ACC112 (cell line): ENCODE measurements around the gene STXBP2.

ENCODE experiments used
- H2AFZ ChIP-seq: fragments of 200-600 bp; sonication (generic); one replicate; pipeline ENCODE4 v1.6.0; 2017; ENCODE audit warnings: antibody characterized with exemption, low read length; ENCODE audit not compliant: unreplicated experiment
- H3K27ac ChIP-seq: fragments of 200-600 bp; sonication (generic); 2 replicates; pipeline ENCODE4 v1.5.1; 2014; ENCODE audit warnings: low read depth, mild to moderate bottlenecking, antibody characterized with exemption, low read length, moderate library complexity
- H3K27me3 ChIP-seq: fragments of 200-600 bp; sonication (generic); 2 replicates; pipeline ENCODE4 v1.6.1; 2014; ENCODE audit warnings: mild to moderate bottlenecking, antibody characterized with exemption, low read length, moderate library complexity, mixed read lengths; ENCODE audit not compliant: insufficient read depth
- H3K36me3 ChIP-seq: fragments of 200-600 bp; sonication (generic); 2 replicates; pipeline ENCODE4 v1.6.1; 2016; ENCODE audit warnings: mild to moderate bottlenecking, antibody characterized with exemption, low read length, moderate library complexity, mixed read lengths; ENCODE audit not compliant: insufficient read depth
- H3K4me1 ChIP-seq: fragments of 200-600 bp; sonication (generic); one replicate; pipeline ENCODE4 v1.6.1; 2016; ENCODE audit warnings: low read length, mixed read lengths; ENCODE audit not compliant: insufficient read depth, unreplicated experiment, control insufficient read depth
- H3K4me3 ChIP-seq: fragments of 200-600 bp; sonication (generic); 2 replicates; pipeline ENCODE4 v1.5.1; 2014; ENCODE audit warnings: mild to moderate bottlenecking, low read depth, low read length
- H3K79me2 ChIP-seq: fragments of 200-600 bp; sonication (generic); one replicate; pipeline ENCODE4 v1.6.0; 2016; ENCODE audit warnings: low read length; ENCODE audit not compliant: control insufficient read depth, unreplicated experiment, insufficient read depth

Gene STXBP2

DNA sequence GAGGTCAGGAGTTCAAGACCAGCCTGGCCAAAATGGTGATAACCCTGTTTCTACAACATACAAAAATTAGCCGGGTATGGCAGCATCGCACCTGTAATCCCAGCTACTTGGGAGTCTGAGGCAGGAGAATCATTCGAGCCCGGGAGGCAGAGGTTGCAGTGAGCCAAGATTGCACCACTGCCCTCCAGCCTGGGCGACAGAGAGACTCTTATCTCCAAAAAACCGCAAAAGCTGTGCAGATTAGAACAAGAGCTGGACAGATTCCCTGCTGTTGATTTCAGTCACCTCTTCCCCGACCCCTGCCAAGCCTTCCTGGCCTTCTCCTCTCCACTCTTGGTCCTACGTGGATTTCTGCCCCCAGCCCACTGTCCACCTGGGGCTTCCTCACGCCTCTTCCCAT is 33.0 kb upstream of the STXBP2 start:
- Histone ChIP-seq H3K4me3 (no peak overlapping the region), H3K36me3 (no peaks in the 10 kb centered on the region), H2AFZ (no peak overlapping the region), H3K27ac (no peak overlapping the region), H3K79me2 (no peaks in the 10 kb centered on the region), H3K4me1 (no peaks in the 10 kb centered on the region), H3K27me3 (no peaks in the 10 kb centered on the region)

DNA sequence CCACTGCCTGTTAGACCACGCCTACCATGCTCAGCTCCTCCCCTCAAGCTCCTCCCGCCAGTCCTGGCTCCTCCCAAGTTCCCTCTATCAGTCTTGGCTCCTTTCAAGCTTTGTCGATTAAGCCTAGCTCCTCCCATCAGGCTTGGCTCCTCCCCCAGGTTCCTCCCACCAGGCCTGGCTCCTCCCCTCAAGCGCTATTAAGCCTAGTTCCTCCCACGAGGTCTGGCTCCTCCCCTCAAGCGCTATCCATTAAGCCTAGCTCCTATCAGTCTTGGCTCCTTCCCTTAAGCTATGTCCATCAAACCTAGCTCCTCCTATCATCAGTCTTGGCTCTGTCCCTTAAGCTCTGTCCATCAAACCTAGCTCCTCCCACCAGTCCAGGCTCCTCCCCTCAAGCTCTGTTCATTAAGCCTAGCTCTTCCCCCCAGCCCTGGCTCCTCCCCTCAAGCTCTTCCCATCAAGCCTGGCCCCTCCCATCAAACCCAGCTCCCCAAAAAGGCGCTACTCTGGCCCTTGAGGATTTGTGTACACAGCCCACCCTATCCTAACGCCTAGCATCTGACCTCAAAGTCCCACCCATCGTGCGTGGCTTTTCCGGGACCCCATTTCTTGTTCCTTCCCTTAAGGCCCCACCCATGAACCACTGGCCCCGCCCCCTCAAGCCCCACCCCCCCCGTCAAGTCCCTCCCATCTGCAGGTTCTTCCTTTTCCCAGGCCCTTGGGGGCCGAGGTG is 31.3 kb upstream of the STXBP2 start:
- H2AFZ ChIP-seq: no peak overlapping the region
- H3K4me1 ChIP-seq: no peaks in the 10 kb centered on the region

DNA sequence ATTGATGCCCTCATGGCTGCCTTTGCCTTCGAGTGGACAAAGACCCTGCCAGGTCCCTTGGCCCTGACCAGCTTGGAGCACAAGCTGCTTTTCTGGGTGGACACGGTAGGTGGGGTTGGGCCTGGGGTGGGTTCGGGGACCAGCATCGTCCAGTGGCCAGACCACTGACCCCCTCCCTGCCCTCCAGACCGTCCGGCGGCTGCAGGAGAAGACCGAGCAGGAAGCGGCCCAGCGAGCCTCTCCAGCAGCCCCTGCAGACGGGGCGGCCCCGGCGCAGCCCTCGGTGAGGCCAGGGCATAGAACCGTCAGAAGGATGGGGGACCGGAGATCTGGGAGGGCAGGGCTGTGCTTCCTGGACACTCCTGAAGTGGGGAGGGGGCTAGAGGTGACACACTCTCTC is 30.6 kb upstream of the STXBP2 start:
- no peaks in the 10 kb centered on the region for H3K79me2 ChIP-seq
- H3K27ac ChIP-seq: no peak overlapping the region
- H3K36me3 ChIP-seq: no peaks in the 10 kb centered on the region
- H3K4me1 ChIP-seq: no peaks in the 10 kb centered on the region
- H2AFZ ChIP-seq: no peak overlapping the region
- H3K27me3 ChIP-seq: no peaks in the 10 kb centered on the region
- no peak overlapping the region for H3K4me3 ChIP-seq

More for the DNA sequence above, 31.3 kb upstream of the STXBP2 start:
- Histone ChIP-seq H3K27me3 (no peaks in the 10 kb centered on the region), H3K27ac (no peak overlapping the region), H3K36me3 (no peaks in the 10 kb centered on the region), H3K79me2 (no peaks in the 10 kb centered on the region), H3K4me3 (no peak overlapping the region)

DNA sequence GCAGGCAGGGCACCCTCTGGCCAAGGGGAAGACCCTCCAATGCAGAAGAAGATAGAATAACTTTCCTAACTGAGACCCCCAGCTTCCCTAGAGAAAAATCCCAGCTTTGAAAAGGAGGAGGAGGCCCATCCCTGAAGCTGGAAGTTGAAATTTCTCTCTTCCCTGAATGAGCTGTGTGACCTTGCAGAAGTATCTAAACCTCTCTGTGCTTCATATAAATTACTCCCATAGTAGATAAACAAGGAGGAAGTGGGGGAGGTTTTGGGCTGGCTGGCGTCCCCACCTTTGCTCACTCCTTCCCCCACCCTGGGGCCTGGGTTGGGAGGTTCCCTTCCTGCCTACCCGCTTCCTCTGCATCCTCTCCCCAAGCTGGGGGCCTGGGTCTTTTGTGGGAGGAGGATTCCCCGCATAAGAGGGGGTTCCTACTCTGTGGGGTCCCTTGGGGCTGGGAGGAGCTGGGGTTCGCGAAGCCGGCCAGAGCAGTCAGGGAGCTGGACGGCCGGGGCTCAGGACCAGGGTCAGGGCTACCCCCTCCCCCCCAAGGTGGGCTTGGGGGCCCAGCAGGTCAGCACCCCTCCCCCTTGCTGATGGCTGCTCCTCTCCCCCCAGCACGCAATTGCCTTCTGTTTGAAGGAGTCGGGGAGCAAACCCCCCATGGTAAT is 29.6 kb upstream of the STXBP2 start:
- Histone ChIP-seq H2AFZ (no peak overlapping the region), H3K27me3 (no peaks in the 10 kb centered on the region), H3K79me2 (no peaks in the 10 kb centered on the region), H3K4me3 (no peak overlapping the region), H3K27ac (no peak overlapping the region), H3K36me3 (no peaks in the 10 kb centered on the region), H3K4me1 (no peaks in the 10 kb centered on the region)

DNA sequence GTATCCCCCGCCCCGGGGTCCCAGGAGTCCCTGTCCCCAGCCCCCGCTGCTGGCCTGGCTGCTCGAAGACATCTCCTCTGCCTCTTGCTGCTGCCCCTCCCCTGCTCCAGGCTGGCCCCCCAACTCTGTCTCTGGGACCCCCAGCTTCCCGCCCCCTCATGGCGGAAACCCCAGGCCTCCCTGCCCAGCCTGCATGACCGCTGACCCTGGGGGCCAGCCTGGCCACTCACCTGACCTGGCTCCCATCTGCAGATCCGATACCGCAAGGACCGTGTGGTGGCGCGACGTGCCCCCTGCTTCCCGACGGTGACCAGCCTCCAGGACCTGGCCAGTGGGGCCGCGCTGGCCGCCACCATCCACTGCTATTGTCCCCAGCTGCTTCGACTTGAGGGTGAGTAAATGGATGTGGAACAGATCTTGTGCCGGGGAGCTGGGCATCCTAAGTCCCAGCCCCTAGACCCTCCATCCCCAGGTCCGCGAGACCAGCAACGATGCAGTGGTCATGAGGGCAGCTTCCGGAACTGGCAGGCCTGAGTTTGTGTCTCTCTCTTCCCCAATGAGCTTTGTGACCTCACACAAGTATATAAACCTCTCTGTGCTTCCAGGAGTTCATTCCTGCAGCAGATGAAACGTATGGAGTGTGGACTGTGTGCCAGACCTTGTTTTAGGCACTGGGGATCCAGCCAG is 28.9 kb upstream of the STXBP2 start:
- Histone ChIP-seq H3K36me3 (no peaks in the 10 kb centered on the region), H2AFZ (no peak overlapping the region), H3K4me3 (no peak overlapping the region), H3K27ac (no peak overlapping the region), H3K4me1 (no peaks in the 10 kb centered on the region), H3K79me2 (no peaks in the 10 kb centered on the region), H3K27me3 (no peaks in the 10 kb centered on the region)

DNA sequence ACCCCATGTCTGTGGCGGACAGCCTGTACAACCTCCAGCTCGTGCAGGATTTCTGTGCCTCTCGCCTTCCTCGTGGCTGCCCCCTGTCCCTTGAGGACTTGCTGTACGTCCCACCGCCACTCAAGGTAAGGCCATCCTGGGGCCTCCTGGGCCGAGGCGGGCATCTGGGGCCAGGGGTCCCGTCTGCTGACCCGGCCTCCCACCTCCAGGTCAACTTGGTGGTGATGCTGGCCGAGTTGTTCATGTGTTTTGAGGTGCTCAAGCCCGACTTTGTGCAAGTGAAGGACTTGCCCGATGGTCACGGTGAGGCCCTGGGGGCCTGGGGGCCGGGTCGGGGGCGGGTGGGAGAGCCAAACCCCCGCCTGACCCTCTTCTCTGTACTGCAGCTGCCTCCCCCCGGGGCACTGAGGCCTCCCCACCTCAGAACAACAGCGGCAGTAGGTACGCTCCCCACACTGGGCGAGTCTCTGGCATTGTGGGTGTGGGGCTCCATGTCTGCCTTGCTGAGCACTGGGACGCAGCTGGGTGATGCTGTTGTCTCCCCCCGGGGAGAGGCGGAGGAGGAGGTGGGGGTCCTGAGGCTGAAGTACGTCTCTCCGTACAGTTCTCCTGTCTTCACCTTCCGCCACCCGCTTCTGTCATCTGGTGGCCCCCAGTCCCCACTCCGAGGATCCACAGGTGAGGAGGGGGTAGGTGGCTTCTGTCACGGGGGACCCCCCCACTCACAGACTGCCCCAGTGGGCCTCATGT is 26.2 kb upstream of the STXBP2 start:
- no peak overlapping the region for H3K4me3 ChIP-seq
- H3K27ac ChIP-seq: no peak overlapping the region
- no peaks in the 10 kb centered on the region for H3K4me1 ChIP-seq
- H3K79me2 ChIP-seq: no peaks in the 10 kb centered on the region
- no peaks in the 10 kb centered on the region for H3K27me3 ChIP-seq
- H3K36me3 ChIP-seq: no peaks in the 10 kb centered on the region
- H2AFZ ChIP-seq: no peak overlapping the region

DNA sequence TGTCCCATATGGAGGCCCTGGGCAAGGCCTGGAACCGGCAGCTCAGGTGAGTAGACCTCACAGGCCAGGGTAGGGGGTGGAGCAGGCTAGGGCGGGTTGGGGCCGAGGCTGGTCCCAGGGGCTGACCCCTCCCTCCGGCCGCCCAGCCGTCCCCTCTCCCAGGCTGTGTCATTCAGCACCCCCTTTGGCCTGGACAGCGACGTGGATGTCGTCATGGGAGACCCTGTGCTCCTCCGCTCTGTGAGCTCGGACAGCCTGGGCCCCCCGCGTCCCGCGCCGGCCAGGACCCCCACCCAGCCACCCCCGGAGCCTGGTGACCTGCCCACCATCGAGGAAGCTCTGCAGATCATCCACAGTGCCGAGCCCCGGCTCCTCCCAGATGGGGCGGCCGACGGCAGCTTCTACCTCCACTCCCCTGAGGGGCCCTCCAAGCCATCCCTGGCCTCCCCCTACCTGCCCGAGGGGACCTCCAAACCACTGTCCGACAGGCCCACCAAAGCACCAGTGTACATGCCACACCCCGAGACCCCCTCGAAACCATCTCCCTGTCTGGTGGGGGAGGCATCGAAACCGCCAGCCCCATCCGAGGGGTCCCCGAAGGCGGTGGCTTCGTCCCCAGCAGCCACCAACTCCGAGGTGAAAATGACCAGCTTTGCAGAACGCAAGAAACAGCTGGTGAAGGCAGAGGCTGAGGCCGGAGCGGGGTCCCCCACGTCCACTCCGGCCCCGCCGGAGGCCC is 25.2 kb upstream of the STXBP2 start:
- no peak overlapping the region for H3K27ac ChIP-seq
- no peak overlapping the region for H3K4me3 ChIP-seq
- no peaks in the 10 kb centered on the region for H3K27me3 ChIP-seq
- H3K36me3 ChIP-seq: no peaks in the 10 kb centered on the region
- no peak overlapping the region for H2AFZ ChIP-seq
- no peaks in the 10 kb centered on the region for H3K4me1 ChIP-seq
- H3K79me2 ChIP-seq: no peaks in the 10 kb centered on the region

DNA sequence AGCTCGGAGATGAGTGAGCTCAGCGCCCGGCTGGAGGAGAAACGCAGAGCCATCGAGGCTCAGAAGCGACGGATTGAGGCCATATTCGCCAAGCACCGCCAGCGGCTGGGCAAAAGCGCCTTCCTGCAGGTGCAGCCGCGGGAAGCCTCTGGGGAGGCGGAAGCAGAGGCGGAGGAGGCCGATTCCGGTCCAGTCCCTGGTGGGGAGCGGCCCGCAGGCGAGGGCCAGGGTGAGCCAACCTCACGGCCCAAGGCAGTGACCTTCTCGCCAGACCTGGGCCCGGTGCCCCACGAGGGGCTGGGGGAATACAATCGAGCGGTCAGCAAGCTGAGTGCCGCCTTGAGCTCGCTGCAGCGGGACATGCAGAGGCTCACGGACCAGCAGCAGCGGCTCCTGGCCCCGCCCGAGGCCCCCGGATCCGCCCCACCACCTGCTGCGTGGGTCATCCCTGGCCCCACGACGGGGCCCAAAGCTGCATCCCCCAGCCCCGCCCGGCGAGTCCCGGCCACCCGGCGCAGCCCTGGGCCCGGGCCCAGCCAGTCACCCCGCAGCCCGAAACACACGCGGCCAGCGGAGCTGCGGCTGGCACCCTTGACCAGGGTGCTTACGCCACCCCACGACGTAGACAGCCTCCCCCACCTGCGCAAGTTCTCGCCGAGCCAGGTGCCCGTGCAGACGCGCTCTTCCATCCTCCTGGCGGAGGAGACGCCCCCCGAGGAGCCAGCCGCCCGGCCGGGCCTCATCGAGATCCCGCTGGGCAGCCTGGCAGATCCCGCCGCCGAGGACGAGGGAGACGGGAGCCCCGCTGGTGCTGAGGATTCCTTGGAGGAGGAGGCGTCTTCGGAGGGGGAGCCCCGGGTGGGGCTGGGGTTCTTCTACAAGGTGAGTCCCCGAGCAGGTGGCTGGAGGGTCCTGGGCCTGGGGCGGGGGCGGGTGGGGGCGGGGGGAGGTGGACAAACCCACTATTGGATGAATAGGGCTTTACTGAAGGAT is 24.3 kb upstream of the STXBP2 start:
- H3K27me3 ChIP-seq: no peaks in the 10 kb centered on the region
- H3K36me3 ChIP-seq: no peaks in the 10 kb centered on the region
- no peak overlapping the region for H3K27ac ChIP-seq
- H2AFZ ChIP-seq: no peak overlapping the region
- H3K4me1 ChIP-seq: no peaks in the 10 kb centered on the region
- no peaks in the 10 kb centered on the region for H3K79me2 ChIP-seq
- no peak overlapping the region for H3K4me3 ChIP-seq

DNA sequence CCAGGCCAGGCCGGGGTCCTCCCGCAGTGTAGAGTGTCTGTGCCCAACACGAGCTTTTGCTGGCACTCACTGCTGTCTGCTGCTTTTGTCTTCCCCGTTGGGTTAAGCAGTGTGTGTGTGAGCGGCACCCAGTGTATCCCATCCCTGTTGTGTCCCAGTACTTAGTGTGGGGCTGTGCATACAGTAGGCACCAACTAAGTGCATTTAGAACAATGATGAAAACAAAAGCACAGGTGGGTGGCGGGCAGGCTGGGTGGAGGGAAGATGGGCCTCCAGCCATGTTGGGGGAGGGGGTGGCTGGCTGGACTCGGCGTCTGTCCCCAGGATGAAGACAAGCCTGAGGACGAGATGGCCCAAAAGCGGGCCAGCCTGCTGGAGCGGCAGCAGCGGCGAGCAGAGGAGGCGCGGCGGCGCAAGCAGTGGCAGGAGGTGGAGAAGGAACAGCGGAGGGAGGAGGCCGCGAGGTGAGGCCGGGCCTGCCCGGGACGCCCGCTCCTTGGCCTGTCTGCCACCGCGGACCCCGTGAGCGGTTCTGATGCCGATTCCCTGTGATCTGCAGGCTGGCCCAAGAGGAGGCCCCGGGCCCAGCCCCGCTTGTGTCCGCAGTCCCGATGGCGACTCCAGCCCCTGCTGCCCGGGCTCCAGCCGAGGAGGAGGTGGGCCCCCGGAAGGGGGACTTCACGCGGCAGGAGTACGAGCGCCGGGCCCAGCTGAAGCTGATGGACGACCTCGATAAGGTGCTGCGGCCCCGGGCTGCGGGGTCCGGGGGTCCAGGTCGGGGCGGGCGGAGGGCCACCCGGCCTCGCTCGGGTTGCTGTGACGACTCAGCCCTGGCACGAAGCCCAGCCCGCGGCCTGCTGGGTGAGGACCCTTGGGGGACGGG is 21.8 kb upstream of the STXBP2 start:
- no peaks in the 10 kb centered on the region for H3K4me1 ChIP-seq
- H3K27me3 ChIP-seq: no peaks in the 10 kb centered on the region
- H2AFZ ChIP-seq: no peak overlapping the region
- no peak overlapping the region for H3K27ac ChIP-seq
- no peaks in the 10 kb centered on the region for H3K36me3 ChIP-seq
- H3K79me2 ChIP-seq: no peaks in the 10 kb centered on the region
- no peak overlapping the region for H3K4me3 ChIP-seq
